Measurements from ENCODE around the gene TCF4.

DNA sequence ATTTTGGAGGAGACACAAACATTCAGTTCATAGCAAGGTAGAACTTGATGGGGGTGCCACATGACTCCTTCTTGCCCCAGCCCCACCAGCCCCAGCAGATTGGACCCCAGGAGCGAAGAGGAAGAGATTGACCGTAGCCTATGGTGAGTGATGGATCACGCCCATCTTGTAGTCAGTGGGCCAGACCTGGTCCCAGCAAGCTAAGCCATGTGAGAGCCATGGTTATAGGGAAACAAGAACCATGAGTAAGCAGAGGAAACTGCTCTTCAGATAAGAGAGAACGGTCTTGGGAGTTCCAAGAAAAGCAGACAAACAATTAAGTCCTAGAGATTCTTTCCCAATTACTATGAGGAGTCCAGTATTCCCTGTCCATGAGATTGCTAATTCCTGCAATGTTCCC, 4.6 kb upstream of the TCF4 start:
- TF ChIP-seq POLR2AphosphoS5 (IDR thresholded peaks at IDR 0.05; ENCODE audit: insufficient read depth, low read depth, low read length) (peak; percentile 18), EZH2 (IDR thresholded peaks at IDR 0.05; ENCODE audit: borderline replicate concordance, low read depth, low read length, severe bottlenecking) (no peak)
- TF ChIP-seq, protein P1, sequence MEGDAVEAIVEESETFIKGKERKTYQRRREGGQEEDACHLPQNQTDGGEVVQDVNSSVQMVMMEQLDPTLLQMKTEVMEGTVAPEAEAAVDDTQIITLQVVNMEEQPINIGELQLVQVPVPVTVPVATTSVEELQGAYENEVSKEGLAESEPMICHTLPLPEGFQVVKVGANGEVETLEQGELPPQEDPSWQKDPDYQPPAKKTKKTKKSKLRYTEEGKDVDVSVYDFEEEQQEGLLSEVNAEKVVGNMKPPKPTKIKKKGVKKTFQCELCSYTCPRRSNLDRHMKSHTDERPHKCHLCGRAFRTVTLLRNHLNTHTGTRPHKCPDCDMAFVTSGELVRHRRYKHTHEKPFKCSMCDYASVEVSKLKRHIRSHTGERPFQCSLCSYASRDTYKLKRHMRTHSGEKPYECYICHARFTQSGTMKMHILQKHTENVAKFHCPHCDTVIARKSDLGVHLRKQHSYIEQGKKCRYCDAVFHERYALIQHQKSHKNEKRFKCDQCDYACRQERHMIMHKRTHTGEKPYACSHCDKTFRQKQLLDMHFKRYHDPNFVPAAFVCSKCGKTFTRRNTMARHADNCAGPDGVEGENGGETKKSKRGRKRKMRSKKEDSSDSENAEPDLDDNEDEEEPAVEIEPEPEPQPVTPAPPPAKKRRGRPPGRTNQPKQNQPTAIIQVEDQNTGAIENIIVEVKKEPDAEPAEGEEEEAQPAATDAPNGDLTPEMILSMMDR (IDR thresholded peaks at IDR 0.05; ENCODE audit: extremely low read depth in 1 of 2, insufficient read depth in 1 of 2, low read depth in 1 of 2, low read length in 2 of 2): no peak
